GM18951 (cell line): ENCODE measurements around the gene FUT1.
A peak's percentile ranks its signal among the peaks of the same experiment; 100 is the strongest.
"Not testable (repeated sequence)": the region's sequence is repeated elsewhere in the genome, so short reads cannot be mapped to it uniquely, and the experiment has no call there.

ENCODE experiments used
- POLR2A ChIP-seq: IDR thresholded peaks from 4 replicates; pipeline ENCODE4 v1.6.1; 2011; ENCODE audit warnings: mild to moderate bottlenecking; ENCODE audit not compliant: insufficient read length, insufficient read depth; ENCODE audit errors: extremely low read depth
- in situ Hi-C: fragments of 300-500 bp; cut with MboI; formaldehyde crosslinking; loops from one replicate; pipeline ENCODE4 v1.12.0; 2022; ENCODE audit warnings: low sequenced_read_pairs, mixed read lengths, inconsistent platforms; ENCODE audit not compliant: unreplicated experiment

The FUT1 gene

DNA sequence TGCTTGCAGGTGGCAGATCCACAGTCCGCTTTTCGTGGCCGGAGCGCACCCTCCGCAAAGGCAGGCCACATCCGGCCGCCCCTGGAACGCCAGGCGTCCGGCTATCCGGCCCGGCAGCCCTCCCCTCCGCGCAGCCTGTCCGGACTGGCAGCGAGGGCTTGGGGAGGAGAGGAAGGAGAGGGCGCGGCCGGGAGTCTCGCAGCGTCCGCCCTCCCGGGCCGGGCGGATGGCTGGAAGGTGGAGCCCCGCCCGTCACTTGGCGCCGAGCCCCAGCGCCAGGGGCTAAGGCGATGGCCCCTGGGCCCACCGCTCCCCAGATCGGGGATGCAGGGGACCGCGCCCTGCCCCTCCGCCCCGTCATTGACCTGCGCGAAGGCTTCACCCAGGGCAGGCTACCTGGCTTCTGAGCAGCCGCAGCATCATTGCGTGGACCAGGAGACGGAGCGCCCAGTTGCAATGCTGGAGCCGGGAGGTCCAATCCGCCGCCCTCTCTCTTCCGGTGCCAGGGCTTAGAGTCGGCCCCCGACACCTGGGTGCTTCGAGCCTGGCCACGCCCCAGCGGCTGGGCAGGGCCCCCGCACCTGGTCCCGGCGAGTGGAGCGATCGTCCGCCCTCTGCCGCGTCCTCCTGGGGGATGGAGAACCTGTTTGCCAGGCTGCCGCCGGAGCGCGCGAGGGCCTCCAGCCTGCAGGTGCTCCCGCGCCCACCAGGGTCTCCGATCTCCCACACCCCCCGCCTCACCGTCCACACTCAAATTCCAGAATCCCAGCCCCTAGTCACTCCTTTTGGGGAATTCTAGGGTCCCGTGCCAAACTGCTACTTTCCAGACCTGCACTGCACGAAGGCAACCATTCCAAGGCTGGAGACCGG lies at the start of gene FUT1:
TSS of gene FUT1 (minus strand) at position 146 of the 870 bp plus-strand sequence. CDS start 1,360 bp downstream, outside the sequence.
- in situ Hi-C loops, result no loop called here
- peak; percentile 25 for TF ChIP-seq POLR2A

- in situ Hi-C loops, result no loop called here
- no peak for TF ChIP-seq POLR2A
Measured at GRCh38 chr19:48799358-48800300, 47.2 kb upstream of the FUT1 start.

GRCh38 chr19:48798937-48799336 lies 46.5 kb upstream of the FUT1 start:
- in situ Hi-C loops, result no loop called here
- TF ChIP-seq POLR2A, result no peak

DNA sequence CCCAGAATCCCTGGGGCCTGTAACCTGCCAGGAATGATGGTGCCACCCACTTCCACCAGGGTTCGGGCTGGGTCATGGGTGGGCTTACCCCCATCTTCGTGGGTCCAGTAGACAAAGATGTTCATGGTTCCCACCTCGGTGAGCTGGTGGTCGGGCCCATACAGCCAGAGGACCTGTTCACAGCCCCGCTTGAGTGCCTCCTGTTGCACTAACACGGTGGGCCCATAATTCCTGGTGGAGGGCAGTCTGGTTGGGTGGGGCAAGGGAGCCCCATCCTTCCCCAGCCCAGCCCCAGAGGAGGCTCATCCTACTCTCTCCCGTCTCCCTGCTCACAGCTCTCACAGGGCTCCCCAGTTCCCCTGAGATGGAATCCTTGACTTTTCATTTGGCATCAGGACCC lies 44.7 kb upstream of the FUT1 start:
- no peak for TF ChIP-seq POLR2A
- in situ Hi-C loops, result no loop called here

GRCh38 chr19:48796298-48797083 lies 44.0 kb upstream of the FUT1 start:
- no peak for TF ChIP-seq POLR2A
- in situ Hi-C loops, result no loop called here

GRCh38 chr19:48795685-48796070 lies 43.2 kb upstream of the FUT1 start:
- TF ChIP-seq POLR2A, result no peak
- in situ Hi-C loops, result no loop called here

- in situ Hi-C loops, result no loop called here
- TF ChIP-seq POLR2A, result peak; percentile 44
Measured at GRCh38 chr19:48795055-48795684, 42.7 kb upstream of the FUT1 start.

- no peak for TF ChIP-seq POLR2A
- in situ Hi-C loops, result loop anchor here (5.0 kb wide), 1 partner anchor 43 kb away; the partner anchor contains the start of gene HSD17B14
Measured at GRCh38 chr19:48794291-48794690, 41.9 kb upstream of the FUT1 start.

DNA sequence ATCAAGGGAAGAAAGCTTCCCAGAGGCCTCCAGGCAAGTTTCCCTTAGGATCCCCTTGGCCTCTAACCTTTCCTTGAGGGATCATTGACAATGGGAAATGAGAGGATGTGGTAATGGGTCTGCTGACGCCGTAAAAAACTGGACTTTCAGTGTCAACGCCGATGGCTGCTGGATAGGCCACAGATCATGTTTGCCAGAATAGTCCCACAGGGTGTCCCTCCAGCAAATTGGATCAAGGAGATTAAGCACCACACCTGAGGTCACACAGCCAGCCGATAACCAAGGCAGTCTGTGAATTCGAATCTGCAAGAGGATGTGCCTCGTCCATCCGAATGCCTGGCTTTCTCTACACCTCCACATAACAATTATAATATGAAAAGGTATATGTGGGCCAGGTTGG lies 40.8 kb upstream of the FUT1 start:
- in situ Hi-C loops, result loop anchor here (5.0 kb wide), 1 partner anchor 44 kb away; the partner anchor contains the start of gene HSD17B14
- TF ChIP-seq POLR2A, result no peak

- in situ Hi-C loops, result not testable (repeated sequence)
Measured at GRCh38 chr19:48787331-48787730, 34.9 kb upstream of the FUT1 start.

GRCh38 chr19:48786422-48786821 lies 34.0 kb upstream of the FUT1 start:
- in situ Hi-C loops, result not testable (repeated sequence)

DNA sequence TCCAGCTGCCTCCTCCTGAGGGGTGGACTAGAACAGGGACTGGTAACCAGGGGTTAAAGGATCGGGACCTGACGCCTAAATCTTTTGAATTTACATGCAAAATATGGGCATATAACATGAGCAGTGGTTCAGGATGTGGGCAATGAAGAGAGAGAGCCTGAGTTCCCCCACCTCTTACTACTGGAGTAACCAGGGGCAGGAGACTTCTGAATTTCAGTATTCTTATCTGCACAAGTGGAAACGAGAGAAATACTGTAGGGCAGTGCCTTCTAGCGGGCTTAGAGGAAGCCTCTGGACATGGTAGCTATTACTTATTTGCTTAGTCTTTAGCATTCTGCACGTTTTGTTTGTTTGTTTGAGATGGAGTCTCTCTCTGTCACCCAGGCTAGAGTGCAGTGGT lies 32.1 kb upstream of the FUT1 start:
- TF ChIP-seq POLR2A, result no peak
- in situ Hi-C loops, result no loop called here
